ENCODE data around the gene SH2D3C. TPM values are rescaled to one million over a fixed set of nuclear protein-coding genes. Genes with fewer than 3 reads are reported as not detected.

The SH2D3C gene
- total RNA-seq, 2 experiments from 2014 or later, result 29.9 to 30.3 TPM

DNA sequence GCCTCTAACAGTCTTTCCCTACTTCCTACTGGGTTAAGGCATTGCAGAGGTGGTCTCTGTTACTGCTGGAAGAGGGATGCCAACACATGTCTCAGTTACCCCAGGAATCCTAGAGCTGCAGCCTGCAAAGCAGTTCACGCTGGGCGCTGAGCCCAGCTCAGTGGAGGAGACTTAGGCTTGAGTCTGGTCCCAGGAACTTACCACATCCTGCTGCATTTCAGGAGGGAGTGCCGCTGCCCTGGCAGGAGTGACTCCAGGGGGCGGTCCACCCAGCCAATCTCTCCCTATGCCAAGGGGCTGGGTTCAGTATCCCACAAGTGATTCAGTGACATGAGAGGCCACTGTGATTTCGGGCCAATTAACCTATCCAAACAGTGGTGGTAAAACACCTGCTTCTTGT, 55.0 kb downstream of the SH2D3C start:
- no peaks in the 10 kb centered on the region for H3K27me3 Mint-ChIP-seq
- H3K4me1 Mint-ChIP-seq (ENCODE audit: low read depth), result peaks cover 21% of the 10 kb centered on the region
- no peaks in the 10 kb centered on the region for H3K9me3 Mint-ChIP-seq
- TF ChIP-seq, protein P1, sequence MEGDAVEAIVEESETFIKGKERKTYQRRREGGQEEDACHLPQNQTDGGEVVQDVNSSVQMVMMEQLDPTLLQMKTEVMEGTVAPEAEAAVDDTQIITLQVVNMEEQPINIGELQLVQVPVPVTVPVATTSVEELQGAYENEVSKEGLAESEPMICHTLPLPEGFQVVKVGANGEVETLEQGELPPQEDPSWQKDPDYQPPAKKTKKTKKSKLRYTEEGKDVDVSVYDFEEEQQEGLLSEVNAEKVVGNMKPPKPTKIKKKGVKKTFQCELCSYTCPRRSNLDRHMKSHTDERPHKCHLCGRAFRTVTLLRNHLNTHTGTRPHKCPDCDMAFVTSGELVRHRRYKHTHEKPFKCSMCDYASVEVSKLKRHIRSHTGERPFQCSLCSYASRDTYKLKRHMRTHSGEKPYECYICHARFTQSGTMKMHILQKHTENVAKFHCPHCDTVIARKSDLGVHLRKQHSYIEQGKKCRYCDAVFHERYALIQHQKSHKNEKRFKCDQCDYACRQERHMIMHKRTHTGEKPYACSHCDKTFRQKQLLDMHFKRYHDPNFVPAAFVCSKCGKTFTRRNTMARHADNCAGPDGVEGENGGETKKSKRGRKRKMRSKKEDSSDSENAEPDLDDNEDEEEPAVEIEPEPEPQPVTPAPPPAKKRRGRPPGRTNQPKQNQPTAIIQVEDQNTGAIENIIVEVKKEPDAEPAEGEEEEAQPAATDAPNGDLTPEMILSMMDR (IDR thresholded peaks at IDR 0.05), result no peak
- no peak for DNase-seq
- ChIA-PET CTCF (interaction anchor here (2.6 kb wide), 1 partner anchor 11 kb away, joined by 9 read pairs; the partner anchor contains the start of gene TOR2A), POLR2A (interaction anchor here (0.7 to 1.1 kb wide), 2 partner anchors 12 to 36 kb away, joined by 3 read pairs; no protein-coding TSS in a partner anchor)
- no peak for ATAC-seq
- no peak overlapping the region for H3K4me3 Mint-ChIP-seq
- intact Hi-C loops (cut with micrococcal nuclease), result no loop called here
- no peaks in the 10 kb centered on the region for H3K36me3 Mint-ChIP-seq (ENCODE audit: low read depth)
- no peak overlapping the region for H3K27ac Mint-ChIP-seq

GRCh38 chr9:127723013-127723412, 55.5 kb downstream of the SH2D3C start:
- H3K9me3 Mint-ChIP-seq, result no peaks in the 10 kb centered on the region
- no peak overlapping the region for H3K27ac Mint-ChIP-seq
- ChIA-PET POLR2A (no interaction called here), CTCF (interaction anchor here (2.6 kb wide), 1 partner anchor 12 kb away, joined by 9 read pairs; the partner anchor contains the start of gene TOR2A)
- no peak overlapping the region for H3K4me3 Mint-ChIP-seq
- ATAC-seq, result no peak
- DNase-seq, result no peak
- TF ChIP-seq, protein P1 (IDR thresholded peaks at IDR 0.05), result no peak
- H3K36me3 Mint-ChIP-seq (ENCODE audit: low read depth), result no peaks in the 10 kb centered on the region
- intact Hi-C loops (cut with micrococcal nuclease), result no loop called here
- peaks cover 21% of the 10 kb centered on the region for H3K4me1 Mint-ChIP-seq (ENCODE audit: low read depth)
- H3K27me3 Mint-ChIP-seq, result no peaks in the 10 kb centered on the region

DNA sequence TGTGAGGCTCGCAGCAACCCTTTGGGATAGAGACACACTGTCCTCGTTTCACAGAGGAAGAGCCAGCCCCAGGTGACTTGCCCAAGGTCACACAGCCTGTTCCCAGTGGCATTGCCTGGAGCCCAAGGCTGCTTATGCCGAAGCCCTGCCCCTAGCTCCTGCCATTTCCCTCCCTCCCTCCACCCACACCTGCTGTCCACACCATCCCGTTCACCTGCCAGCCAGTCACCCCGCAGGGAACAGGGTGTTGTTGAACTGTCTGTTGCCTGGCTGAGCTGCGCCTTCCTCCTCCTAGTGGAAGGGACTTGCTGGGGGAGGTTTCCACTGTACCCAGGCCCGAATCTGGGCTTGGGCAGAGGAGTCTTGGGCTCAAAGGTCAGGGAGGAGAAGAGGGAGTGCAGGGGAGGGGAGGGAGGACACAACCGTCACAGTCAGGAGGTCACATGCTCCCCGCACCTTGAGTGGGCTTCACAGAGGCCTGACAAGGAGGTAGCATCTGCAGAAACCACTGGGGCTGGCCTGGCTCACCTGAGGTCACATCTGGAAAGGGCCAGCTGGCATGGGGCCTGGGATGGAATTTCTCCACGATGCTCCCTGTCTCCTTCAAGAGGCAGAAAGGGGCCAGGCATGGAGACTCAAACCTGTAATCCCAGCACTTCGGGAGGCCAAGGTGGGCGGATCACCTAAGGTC, 56.3 kb downstream of the SH2D3C start:
- TF ChIP-seq, protein P1 (IDR thresholded peaks at IDR 0.05), result no peak
- no peaks in the 10 kb centered on the region for H3K9me3 Mint-ChIP-seq
- peaks cover 21% of the 10 kb centered on the region for H3K4me1 Mint-ChIP-seq (ENCODE audit: low read depth)
- POLR2A ChIA-PET, result interaction anchor here (0.9 to 2.2 kb wide), 2 partner anchors 9 to 11 kb away, joined by 3 to 7 read pairs; no protein-coding TSS in a partner anchor
- H3K27me3 Mint-ChIP-seq, result no peaks in the 10 kb centered on the region
- intact Hi-C loops (cut with micrococcal nuclease), result no loop called here
- no peaks in the 10 kb centered on the region for H3K36me3 Mint-ChIP-seq (ENCODE audit: low read depth)
- DNase-seq, result no peak
- ATAC-seq, result no peak
- CTCF ChIA-PET, result interaction anchor here (2.6 kb wide), 1 partner anchor 12 kb away, joined by 9 read pairs; the partner anchor contains the start of gene TOR2A
- H3K27ac Mint-ChIP-seq, result peak overlapping the region; percentile 42
- no peak overlapping the region for H3K4me3 Mint-ChIP-seq

DNA sequence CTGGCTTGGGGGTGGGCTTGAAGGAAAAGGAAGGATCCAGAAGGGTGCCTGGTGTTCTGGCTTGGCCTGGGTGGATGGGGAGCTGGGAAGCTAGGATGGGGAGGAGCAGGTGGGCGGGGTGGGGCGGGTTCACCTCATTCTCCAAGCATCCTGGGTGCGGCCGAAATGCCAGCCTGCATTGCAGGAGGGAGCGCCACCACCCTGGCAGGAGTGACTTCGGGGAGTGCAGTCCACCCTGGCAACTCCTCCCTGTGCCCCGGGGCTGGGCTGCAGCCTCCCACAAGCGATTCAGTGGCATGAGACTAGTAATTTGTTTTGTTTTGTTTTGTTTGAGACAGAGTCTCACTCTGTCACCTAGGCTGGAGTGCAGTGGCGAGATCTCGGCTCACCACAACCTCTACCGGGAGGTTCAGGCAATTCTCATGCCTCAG, 57.1 kb downstream of the SH2D3C start:
- peak overlapping the region; percentile 67 for H3K27ac Mint-ChIP-seq
- TF ChIP-seq, protein P1 (IDR thresholded peaks at IDR 0.05), result no peak
- DNase-seq (no peak), ATAC-seq (peak; percentile 27)
- CTCF ChIA-PET, result interaction anchor here (2.6 kb wide), 1 partner anchor 13 kb away, joined by 9 read pairs; the partner anchor contains the start of gene TOR2A
- H3K4me1 Mint-ChIP-seq (ENCODE audit: low read depth), result peaks cover 21% of the 10 kb centered on the region
- POLR2A ChIA-PET, result interaction anchor here (0.9 to 2.2 kb wide), 2 partner anchors 10 kb away, joined by 3 to 7 read pairs; no protein-coding TSS in a partner anchor
- H3K4me3 Mint-ChIP-seq, result no peak overlapping the region
- intact Hi-C loops (cut with micrococcal nuclease), result no loop called here
- H3K27me3 Mint-ChIP-seq, result no peaks in the 10 kb centered on the region
- no peaks in the 10 kb centered on the region for H3K9me3 Mint-ChIP-seq
- no peaks in the 10 kb centered on the region for H3K36me3 Mint-ChIP-seq (ENCODE audit: low read depth)

DNA sequence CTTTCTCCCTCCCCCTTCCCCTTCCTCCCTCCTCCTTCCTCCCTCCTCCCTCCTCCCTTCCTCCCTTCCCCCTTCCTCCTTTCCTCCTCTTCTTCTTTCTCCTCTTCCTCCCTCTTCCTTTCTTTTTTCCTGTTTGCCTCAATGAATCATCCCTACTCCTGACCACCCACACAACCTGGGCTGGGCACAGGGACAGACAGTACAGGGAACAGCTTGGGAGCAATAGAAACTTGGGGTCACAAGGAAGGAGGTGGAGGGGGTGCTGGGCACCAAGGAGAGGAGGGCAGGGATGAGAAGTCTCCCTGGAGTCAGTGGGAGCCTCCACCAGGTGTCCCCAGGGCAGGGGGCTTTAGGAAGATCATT, 57.6 kb downstream of the SH2D3C start:
- ChIA-PET CTCF (interaction anchor here (1.8 kb wide), 1 partner anchor 14 kb away, joined by 11 read pairs; the partner anchor contains the start of gene TOR2A), POLR2A (interaction anchor here (2.2 kb wide), 1 partner anchor 9 kb away, joined by 7 read pairs; no protein-coding TSS in a partner anchor)
- ATAC-seq (no peak), DNase-seq (no peak)
- Mint-ChIP-seq H3K9me3 (no peaks in the 10 kb centered on the region), H3K4me1 (ENCODE audit: low read depth) (peaks cover 27% of the 10 kb centered on the region), H3K36me3 (ENCODE audit: low read depth) (no peaks in the 10 kb centered on the region), H3K27ac (peak overlapping the region; percentile 67), H3K27me3 (no peaks in the 10 kb centered on the region), H3K4me3 (peak overlapping the region; percentile 22)
- TF ChIP-seq, protein P1 (IDR thresholded peaks at IDR 0.05), result no peak
- intact Hi-C loops (cut with micrococcal nuclease), result no loop called here
